HepG2 (cell line): ENCODE results near the gene IFT172. TPM values are rescaled to one million over a fixed set of nuclear protein-coding genes. Genes with fewer than 3 reads are reported as not detected.

Source experiments
- ATF4 ChIP-seq, 2 experiments: fragments of 450-650 bp in 1 of 2; sonication (generic) in 1 of 2; formaldehyde crosslinking; IDR thresholded peaks; 2 replicates each; pipeline versions ENCODE4 v1.5.0 to v1.8.0; 2020 to 2022; ENCODE audit warnings: mild to moderate bottlenecking in 1 of 2, missing genetic modification reagents in 1 of 2
- FOSL2 ChIP-seq: sonication (generic); formaldehyde crosslinking; IDR thresholded peaks from 2 replicates; pipeline ENCODE4 v1.4.0; 2020; ENCODE audit warnings: missing genetic modification reagents
- FOXM1 ChIP-seq: sonication (generic); formaldehyde crosslinking; IDR thresholded peaks from 2 replicates; pipeline ENCODE4 v1.5.0; 2020; ENCODE audit warnings: missing genetic modification reagents
- GRHL1 ChIP-seq: sonication (generic); formaldehyde crosslinking; conservative IDR thresholded peaks from 2 replicates; pipeline ENCODE4 v1.8.0; 2022; ENCODE audit warnings: missing genetic modification reagents
- HOXA7 ChIP-seq: sonication (generic); formaldehyde crosslinking; IDR thresholded peaks from 2 replicates; pipeline ENCODE4 v1.8.1; 2022; ENCODE audit warnings: mild to moderate bottlenecking, missing genetic modification reagents, moderate library complexity
- KLF16 ChIP-seq, 2 experiments: sonication (generic) in 1 of 2; formaldehyde crosslinking in 1 of 2; IDR thresholded peaks; 2 replicates each; pipeline versions ENCODE4 v1.6.1 to v1.8.0; 2016 to 2023; ENCODE audit warnings: missing genetic modification reagents in 2 of 2, missing compliant biosample characterization in 1 of 2
- MBD4 ChIP-seq: IDR thresholded peaks from 2 replicates; pipeline ENCODE4 v1.6.1; 2012; ENCODE audit warnings: low read length, inconsistent platforms, borderline replicate concordance
- MTA1 ChIP-seq: sonication (generic); formaldehyde crosslinking; IDR thresholded peaks from 2 replicates; pipeline ENCODE4 v1.4.0; 2020; ENCODE audit warnings: missing genetic modification reagents, mild to moderate bottlenecking, borderline replicate concordance
- PBX2 ChIP-seq: IDR thresholded peaks from 2 replicates; pipeline ENCODE4 v1.6.1; 2016; ENCODE audit warnings: control low read depth
- PBX3 ChIP-seq: sonication (generic); formaldehyde crosslinking; IDR thresholded peaks from 2 replicates; pipeline ENCODE4 v1.8.1; 2023; ENCODE audit warnings: missing genetic modification reagents, inconsistent platforms, borderline replicate concordance
- PPARG ChIP-seq: conservative IDR thresholded peaks from 2 replicates; pipeline ENCODE4 v1.6.1; 2016; ENCODE audit warnings: missing biosample characterization, missing genetic modification reagents
- PRDM4 ChIP-seq: sonication (generic); formaldehyde crosslinking; IDR thresholded peaks from 2 replicates; pipeline ENCODE4 v1.9.0; 2021; ENCODE audit warnings: missing genetic modification reagents, borderline replicate concordance
- RARG ChIP-seq: sonication (generic); formaldehyde crosslinking; IDR thresholded peaks from 2 replicates; pipeline ENCODE4 v1.4.0; 2020; ENCODE audit warnings: low read depth, mild to moderate bottlenecking, missing genetic modification reagents
- REPIN1 ChIP-seq: sonication (generic); formaldehyde crosslinking; IDR thresholded peaks from 2 replicates; pipeline ENCODE4 v1.8.0; 2022; ENCODE audit warnings: missing genetic modification reagents, low read depth, mild to moderate bottlenecking, borderline replicate concordance
- SOX13 ChIP-seq, 3 experiments: fragments of 450-650 bp in 1 of 3; sonication (generic) in 1 of 3; formaldehyde crosslinking in 1 of 3; IDR thresholded peaks in 2 of 3; conservative IDR thresholded peaks in 1 of 3; 2 replicates each; pipeline versions ENCODE4 v1.5.0 to v1.6.1; 2016 to 2020; ENCODE audit warnings: antibody characterized with exemption in 1 of 3, mild to moderate bottlenecking in 1 of 3, missing compliant biosample characterization in 1 of 3, missing genetic modification reagents in 1 of 3, moderate library complexity in 1 of 3
- SYNCRIP ChIP-seq: fragments of 200-400 bp; formaldehyde crosslinking; IDR thresholded peaks from 2 replicates; pipeline ENCODE4 v1.6.1; 2018; ENCODE audit warnings: mild to moderate bottlenecking, low read depth, low read length; ENCODE audit not compliant: insufficient read depth
- ZFP1 ChIP-seq: IDR thresholded peaks from 2 replicates; pipeline ENCODE4 v1.6.1; 2016
- ZFY ChIP-seq: sonication (generic); formaldehyde crosslinking; IDR thresholded peaks from 2 replicates; pipeline ENCODE4 v1.4.0; 2020; ENCODE audit warnings: missing genetic modification reagents
- ZMYM4 ChIP-seq: sonication (generic); formaldehyde crosslinking; IDR thresholded peaks from 2 replicates; pipeline ENCODE4 v1.8.1; 2023; ENCODE audit warnings: mild to moderate bottlenecking, missing genetic modification reagents
- ZNF562 ChIP-seq: sonication (generic); formaldehyde crosslinking; IDR thresholded peaks from 2 replicates; pipeline ENCODE4 v1.8.0; 2022; ENCODE audit warnings: missing genetic modification reagents, borderline replicate concordance
- ZNF839 ChIP-seq: sonication (generic); formaldehyde crosslinking; IDR thresholded peaks from 2 replicates; pipeline ENCODE4 v1.4.0; 2020; ENCODE audit warnings: missing genetic modification reagents, mild to moderate bottlenecking, borderline replicate concordance
- polyA plus RNA-seq, 8 experiments: library from polyadenylated mRNA; depleted of rRNA in 3 of 8; stranded (reverse) in 7 of 8; unstranded in 1 of 8; fragments of >200 nt; fragmentation: Illumina TruSeq in 4 of 8; extraction: Trizol in 4 of 8; gene quantifications; 2 replicates each; pipeline versions ENCODE4 v1.2.1 to v1.2.3, GENCODE V29; 2011 to 2016; ENCODE audit warnings: low read depth in 4 of 8, missing spikeins in 1 of 8, mixed read lengths in 1 of 8; ENCODE audit not compliant: insufficient read depth in 1 of 8
- total RNA-seq, 5 experiments: library from RNA; depleted of rRNA; stranded (reverse); fragments of >200 nt; fragmentation: Illumina TruSeq; extraction: Trizol; gene quantifications; 2 replicates each; pipeline ENCODE4 v1.2.3, GENCODE V29; 2016; ENCODE audit warnings: low read depth in 1 of 5

Gene IFT172
- total and polyA plus RNA-seq, 2 of the 13 experiments (the other 11 are each of a cell fraction or from before 2014, with no cell fraction given): 21.6 to 35.7 TPM

- TF ChIP-seq PPARG (CRISPR knock-in tag): no peak
- TF ChIP-seq ZFY: no peak
- TF ChIP-seq ATF4 (CRISPR knock-in tag; IDR thresholded peaks at IDR 0.05): peak in 1 of 2 experiments; percentile 67; a peak in 1 of 4 replicates
- no peak for TF ChIP-seq SOX13 (IDR thresholded peaks at IDR 0.05)
- no peak for TF ChIP-seq SOX13 (CRISPR knock-in tag; conservative IDR thresholded peaks at IDR 0.05 in 1 of 2, IDR thresholded peaks at IDR 0.05 in 1 of 2)
- no peak for TF ChIP-seq MBD4
- TF ChIP-seq PBX2: no peak
- TF ChIP-seq RARG (CRISPR knock-in tag): no peak
- no peak for TF ChIP-seq GRHL1 (CRISPR knock-in tag)
- 0 out of 2 replicates have a peak, but pooled peaks have one; percentile 7 for TF ChIP-seq ZMYM4 (CRISPR knock-in tag)
- TF ChIP-seq KLF16 (CRISPR knock-in tag; IDR thresholded peaks at IDR 0.05): peak in 1 of 2 experiments; percentile 27; a peak in 2 of 4 replicates
- no peak for TF ChIP-seq ZNF562 (CRISPR knock-in tag)
- TF ChIP-seq FOSL2 (CRISPR knock-in tag): peak; percentile 98
- TF ChIP-seq PRDM4 (CRISPR knock-in tag): no peak
- TF ChIP-seq ZFP1: no peak
- TF ChIP-seq ZNF839 (CRISPR knock-in tag): no peak
- TF ChIP-seq MTA1: peak; percentile 53; the same call in 1 of the 2 replicates
- no peak for TF ChIP-seq SYNCRIP
- no peak for TF ChIP-seq REPIN1 (CRISPR knock-in tag)
- TF ChIP-seq FOXM1 (CRISPR knock-in tag): no peak
- no peak for TF ChIP-seq HOXA7 (CRISPR knock-in tag)
- no peak for TF ChIP-seq PBX3
Measured at GRCh38 chr2:27494284-27494943, 4.9 kb upstream of the IFT172 start (continued).
